Measurements from ENCODE around the gene TFPT.

GRCh38 chr19:54165222-54165621, 49.8 kb upstream of the TFPT start:
- TF ChIP-seq CTCF (IDR thresholded peaks at IDR 0.05) (no peak), ZFX (IDR thresholded peaks at IDR 0.05; ENCODE audit: borderline replicate concordance) (no peak)
